ENCODE results near the gene PHKA1.
"Not testable (repeated sequence)": the region's sequence is repeated elsewhere in the genome, so short reads cannot be mapped to it uniquely, and the experiment has no call there.

The PHKA1 gene

DNA sequence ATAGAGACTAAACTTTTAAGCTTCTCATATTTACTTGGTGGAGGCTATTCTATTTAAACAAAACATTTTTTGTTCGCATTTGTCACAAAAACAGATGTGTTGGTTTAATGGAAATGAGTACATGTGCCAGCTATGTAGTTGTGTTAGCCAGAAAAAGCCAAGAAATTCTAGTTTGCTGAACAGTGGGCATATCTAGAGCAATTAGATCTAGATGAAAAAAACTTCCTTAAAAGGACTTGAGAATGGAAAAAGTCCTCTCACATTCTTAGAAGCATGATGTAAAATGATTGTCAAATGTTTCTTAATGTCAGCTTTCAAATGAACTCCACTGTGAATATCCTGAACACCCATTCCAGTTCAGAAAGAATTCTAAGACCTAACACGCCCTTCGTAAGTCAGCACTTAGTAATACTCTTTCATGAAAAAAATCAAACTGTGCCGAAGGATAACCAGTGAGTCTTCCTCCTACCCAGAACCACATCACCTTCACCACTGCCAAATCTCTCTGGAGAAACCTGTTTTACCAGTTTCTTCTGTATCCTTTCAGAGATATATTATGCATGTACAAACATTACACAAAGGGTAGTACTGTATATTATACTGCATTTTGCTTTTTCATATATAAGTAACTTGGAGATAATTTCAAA is 28.2 kb downstream of the PHKA1 start:
- TF ChIP-seq CTCF (conservative IDR thresholded peaks at IDR 0.05; ENCODE audit: low read depth, low read length), result no peak
- no peak overlapping the region for H3K4me3 ChIP-seq (ENCODE audit: low read length)
- no peak for DNase-seq (ENCODE audit: low read depth)

- no peak for DNase-seq (ENCODE audit: low read depth)
- TF ChIP-seq CTCF (conservative IDR thresholded peaks at IDR 0.05; ENCODE audit: low read depth, low read length), result no peak
- no peak overlapping the region for H3K4me3 ChIP-seq (ENCODE audit: low read length)
These were observed 29.1 kb downstream of the PHKA1 start for GRCh38 chrX:72685018-72685417.

DNA sequence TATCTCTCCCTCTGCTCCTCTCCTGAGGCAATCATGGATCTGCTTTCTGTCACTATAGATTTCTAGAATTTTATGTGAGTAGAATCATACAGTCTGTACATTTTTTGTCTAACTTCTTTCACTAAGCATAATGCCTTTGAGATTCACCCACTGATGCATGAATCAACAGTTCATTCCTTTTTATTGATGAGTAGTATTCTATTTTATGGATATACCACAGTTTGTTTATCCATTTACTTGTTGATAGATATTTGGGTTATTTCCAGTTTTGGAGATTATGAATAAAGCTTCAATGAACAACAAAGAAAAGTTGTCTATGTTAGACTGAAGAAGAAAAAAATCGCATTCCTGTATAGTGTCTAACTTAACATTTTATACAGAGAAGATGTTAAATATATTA is 30.5 kb downstream of the PHKA1 start:
- H3K4me3 ChIP-seq (ENCODE audit: low read length), result no peak overlapping the region
- TF ChIP-seq CTCF (conservative IDR thresholded peaks at IDR 0.05; ENCODE audit: low read depth, low read length), result no peak
- DNase-seq (ENCODE audit: low read depth), result no peak

- TF ChIP-seq CTCF (conservative IDR thresholded peaks at IDR 0.05; ENCODE audit: low read depth, low read length), result no peak
- no peak for DNase-seq (ENCODE audit: low read depth)
- H3K4me3 ChIP-seq (ENCODE audit: low read length), result no peak overlapping the region
These were observed 37.6 kb downstream of the PHKA1 start for GRCh38 chrX:72676465-72676864.

- not testable (repeated sequence) for H3K4me3 ChIP-seq (ENCODE audit: low read length); DNase-seq (ENCODE audit: low read depth)
These were observed 40.2 kb downstream of the PHKA1 start for GRCh38 chrX:72673951-72674350.

DNA sequence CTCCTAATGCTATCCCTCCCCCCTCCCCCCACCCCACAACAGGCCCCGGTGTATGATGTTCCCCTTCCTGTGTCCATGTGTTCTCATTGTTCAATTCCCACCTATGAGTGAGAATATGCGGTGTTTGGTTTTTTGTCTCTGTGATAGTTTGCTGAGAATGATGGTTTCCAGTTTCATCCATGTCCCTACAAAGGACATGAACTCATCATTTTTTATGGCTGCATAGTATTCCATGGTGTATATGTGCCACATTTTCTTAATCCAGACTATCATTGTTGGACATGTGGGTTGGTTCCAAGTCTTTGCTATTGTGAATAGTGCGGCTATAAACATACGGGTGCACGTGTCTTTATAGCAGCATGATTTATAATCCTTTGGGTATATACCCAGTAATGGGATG is 44.6 kb downstream of the PHKA1 start:
- not testable (repeated sequence) for H3K4me3 ChIP-seq (ENCODE audit: low read length); DNase-seq (ENCODE audit: low read depth)

- DNase-seq (ENCODE audit: low read depth), result no peak
- no peak overlapping the region for H3K4me3 ChIP-seq (ENCODE audit: low read length)
- TF ChIP-seq CTCF (conservative IDR thresholded peaks at IDR 0.05; ENCODE audit: low read depth, low read length), result no peak
These were observed 47.7 kb downstream of the PHKA1 start for GRCh38 chrX:72666451-72666850.

DNA sequence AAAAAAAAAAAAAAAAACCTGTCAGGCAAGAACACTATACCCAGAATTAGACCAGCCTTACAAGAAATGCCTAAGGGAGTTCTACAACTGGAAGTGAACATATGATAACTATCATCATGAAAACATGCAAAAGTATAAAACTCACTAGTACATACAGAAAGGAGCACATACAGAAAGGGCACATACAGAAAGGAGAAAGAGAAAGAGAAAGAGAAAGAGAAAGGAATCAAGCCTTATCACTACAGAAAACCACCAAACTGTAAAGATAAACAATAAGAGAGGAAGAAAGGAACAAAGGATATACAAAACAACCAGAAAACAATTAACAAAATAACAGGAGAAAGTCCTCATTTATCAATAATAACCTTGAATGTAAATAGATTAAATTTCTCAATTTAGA is 50.4 kb downstream of the PHKA1 start:
- no peak for TF ChIP-seq CTCF (conservative IDR thresholded peaks at IDR 0.05; ENCODE audit: low read depth, low read length)
- H3K4me3 ChIP-seq (ENCODE audit: low read length), result no peak overlapping the region
- no peak for DNase-seq (ENCODE audit: low read depth)

Data from retinal pigment epithelial cell (primary cell).